Stimulated activated CD4-positive, alpha-beta T cell treated with anti-CD3 and anti-CD28 coated beads, Interleukin-2, amount 100 ng/mL, for 48 hours (primary cell): ENCODE measurements around the gene KAT8.

Source experiments
- DNase-seq, 2 donors: peaks; one replicate each; pipeline ENCODE4 v3.0.0-alpha.2; 2020

KAT8 gene

DNA sequence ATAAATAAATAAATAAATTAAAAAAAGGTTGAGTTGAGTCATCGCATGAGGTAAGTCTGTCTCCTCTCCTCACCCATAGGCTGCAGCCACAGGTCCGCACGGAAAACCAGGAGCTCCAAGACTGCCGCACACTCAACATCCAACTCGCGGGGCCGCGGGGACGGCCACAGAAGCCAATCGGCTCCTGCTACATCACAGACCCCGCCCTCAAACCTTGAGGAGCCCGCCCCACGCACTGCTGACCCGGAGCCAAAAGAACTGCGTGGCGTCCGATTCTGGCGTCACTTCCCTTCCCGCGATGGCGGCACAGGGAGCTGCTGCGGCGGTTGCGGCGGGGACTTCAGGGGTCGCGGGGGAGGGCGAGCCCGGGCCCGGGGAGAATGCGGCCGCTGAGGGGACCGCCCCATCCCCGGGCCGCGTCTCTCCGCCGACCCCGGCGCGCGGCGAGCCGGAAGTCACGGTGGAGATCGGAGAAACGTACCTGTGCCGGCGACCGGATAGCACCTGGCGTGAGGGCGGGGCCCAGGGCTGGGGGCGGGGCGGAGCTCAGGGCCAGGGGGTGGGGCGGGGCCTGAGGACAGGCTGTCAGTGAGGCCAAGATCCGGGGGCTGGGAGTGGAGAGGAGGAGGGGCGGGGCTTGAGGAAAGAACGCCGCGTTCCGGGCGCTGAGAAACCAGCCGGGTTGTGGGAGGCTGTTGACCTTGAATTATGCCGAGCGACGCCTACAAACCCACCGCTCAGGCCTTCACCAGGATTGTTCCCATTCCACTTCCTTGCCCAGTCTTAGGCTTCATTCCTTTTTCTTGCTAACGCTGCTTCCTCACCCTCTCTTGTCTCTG lies at the start of gene KAT8:
KAT8 (plus strand) TSS at position 281 of the 839 bp plus-strand sequence; CDS start at position 299, 18 bp downstream.
- peak; percentile 95 to 96 for DNase-seq

GRCh38 chr16:31071861-31072260 lies 45.6 kb upstream of the KAT8 start:
- DNase-seq = no peak

DNA sequence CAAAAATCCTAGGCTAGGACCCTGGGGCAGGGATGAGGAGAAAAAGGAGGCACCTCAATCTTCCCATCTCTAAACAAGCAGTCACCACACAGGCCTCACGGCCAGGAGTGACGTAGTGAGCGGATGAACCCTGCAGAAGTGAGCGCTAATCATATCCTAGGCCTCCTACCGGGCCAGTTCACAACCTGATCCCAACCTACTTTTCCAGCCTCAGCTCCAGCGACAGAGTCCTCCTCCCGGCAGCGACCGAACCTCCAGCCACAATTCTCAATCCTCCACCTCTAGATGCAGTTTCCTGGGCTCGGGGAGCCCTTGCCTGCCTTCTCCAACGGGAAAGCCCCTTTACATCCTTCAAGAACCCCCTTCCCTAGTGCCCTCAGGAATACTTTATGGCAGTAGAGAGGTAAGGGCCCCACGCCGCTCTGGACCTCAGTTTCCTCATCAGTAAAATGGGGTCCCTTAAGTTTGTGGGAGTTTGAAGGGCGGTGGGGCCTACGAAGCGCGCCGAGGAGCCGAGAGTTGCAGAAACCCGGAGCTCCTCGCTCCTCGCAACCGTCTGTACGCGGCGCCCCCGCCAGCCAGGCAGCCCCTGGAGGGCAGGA lies 44.8 kb upstream of the KAT8 start:
- peak in 1 of 2 donors; percentile 29 for DNase-seq

GRCh38 chr16:31073142-31073969 lies 44.1 kb upstream of the KAT8 start:
- peak; percentile 84 to 85 for DNase-seq

DNA sequence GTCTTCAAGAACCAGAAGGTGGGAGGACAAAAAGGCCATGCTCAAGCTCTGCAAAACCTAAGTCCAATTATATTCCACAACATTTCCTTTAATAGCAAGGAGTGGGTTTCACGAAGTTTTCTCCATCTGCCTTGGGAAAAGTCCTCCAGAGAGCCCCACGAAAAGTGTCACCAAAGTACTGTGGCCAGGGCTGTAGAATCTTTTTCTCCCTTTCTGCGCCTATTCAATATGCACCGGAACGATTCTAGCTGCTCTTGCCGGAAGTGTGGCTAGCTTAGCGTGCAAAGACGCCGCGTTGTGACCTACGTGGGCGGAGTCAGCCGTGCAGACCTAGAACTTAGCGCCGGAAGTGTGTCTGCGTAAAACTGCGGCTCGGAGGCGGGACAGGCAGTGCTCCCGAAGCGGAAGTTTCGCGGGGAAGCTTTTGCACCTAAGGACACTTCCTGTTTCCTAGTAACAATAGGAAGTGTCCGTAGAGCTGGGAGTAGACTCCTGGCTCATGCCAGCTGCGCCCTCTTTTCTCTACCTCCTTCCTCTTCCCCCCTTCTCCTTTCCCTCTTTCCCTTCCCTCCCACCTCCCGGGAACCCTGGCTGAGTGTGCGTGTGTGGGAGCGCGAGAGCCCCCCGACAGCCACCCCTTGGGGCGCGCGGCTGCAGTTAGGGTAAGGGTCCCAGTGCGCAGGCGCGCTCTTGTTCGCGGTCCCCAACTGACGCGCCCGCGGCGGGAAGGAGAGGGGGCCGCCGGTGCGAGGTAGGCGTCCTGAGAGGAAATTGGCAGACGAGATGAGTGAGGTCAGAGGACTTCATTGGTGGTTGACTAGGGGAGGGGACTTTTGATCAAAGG lies 43.3 kb upstream of the KAT8 start, which contains the start of the genes ZNF646 and ZNF668:
ZNF646 (plus strand) TSS at position 453 of the 844 bp plus-strand sequence. CDS start 1,903 bp downstream, outside the sequence.
ZNF668 (minus strand) TSS at position 271 of the 844 bp plus-strand sequence. CDS start 9,781 bp downstream, outside the sequence.
- DNase-seq = peak; percentile 93 to 94

- no peak for DNase-seq
These were observed 42.7 kb upstream of the KAT8 start for GRCh38 chr16:31074814-31075183.

DNA sequence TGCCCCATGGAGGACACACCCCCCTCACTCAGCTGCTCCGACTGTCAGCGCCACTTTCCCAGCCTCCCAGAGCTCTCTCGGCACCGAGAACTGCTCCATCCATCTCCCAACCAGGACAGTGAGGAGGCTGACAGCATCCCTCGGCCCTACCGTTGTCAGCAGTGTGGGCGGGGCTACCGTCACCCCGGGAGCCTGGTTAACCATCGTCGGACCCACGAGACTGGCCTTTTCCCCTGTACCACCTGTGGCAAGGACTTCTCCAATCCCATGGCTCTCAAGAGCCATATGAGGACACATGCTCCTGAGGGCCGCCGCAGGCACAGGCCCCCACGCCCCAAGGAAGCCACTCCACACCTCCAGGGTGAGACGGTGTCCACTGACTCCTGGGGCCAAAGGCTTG lies 41.1 kb upstream of the KAT8 start:
- no peak for DNase-seq

DNA sequence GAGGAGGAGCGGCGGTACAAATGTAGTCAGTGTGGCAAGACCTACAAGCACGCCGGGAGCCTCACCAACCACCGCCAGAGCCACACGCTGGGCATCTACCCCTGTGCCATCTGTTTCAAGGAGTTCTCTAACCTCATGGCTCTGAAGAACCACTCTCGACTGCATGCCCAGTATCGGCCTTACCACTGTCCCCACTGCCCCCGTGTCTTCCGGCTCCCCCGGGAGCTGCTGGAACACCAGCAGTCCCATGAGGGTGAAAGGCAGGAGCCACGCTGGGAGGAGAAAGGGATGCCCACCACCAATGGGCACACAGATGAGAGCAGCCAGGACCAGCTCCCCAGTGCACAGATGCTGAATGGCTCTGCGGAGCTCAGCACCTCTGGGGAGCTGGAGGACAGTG lies 40.4 kb upstream of the KAT8 start:
- DNase-seq = no peak

DNA sequence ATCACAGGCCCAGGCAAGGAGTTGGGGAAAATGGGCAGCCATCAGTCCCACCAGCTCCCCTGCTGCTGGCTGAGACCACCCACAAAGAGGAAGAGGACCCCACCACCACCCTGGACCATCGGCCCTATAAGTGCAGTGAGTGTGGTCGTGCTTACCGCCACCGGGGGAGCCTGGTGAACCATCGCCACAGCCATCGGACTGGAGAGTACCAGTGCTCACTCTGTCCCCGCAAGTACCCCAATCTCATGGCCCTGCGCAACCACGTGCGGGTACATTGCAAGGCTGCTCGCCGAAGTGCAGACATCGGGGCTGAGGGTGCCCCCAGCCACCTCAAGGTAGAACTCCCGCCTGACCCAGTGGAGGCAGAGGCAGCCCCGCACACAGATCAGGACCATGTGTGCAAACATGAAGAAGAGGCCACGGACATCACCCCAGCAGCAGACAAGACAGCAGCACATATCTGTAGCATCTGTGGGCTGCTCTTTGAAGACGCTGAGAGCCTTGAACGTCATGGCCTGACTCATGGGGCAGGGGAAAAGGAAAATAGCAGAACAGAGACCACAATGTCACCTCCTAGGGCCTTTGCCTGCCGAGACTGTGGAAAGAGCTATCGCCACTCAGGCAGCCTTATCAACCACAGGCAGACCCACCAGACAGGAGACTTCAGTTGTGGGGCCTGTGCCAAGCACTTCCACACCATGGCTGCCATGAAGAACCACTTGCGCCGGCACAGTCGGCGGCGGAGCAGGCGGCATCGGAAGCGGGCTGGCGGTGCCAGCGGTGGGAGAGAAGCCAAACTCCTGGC lies 39.7 kb upstream of the KAT8 start:
- DNase-seq = no peak

- DNase-seq = no peak
These were observed 38.7 kb upstream of the KAT8 start for GRCh38 chr16:31078597-31079341.

DNA sequence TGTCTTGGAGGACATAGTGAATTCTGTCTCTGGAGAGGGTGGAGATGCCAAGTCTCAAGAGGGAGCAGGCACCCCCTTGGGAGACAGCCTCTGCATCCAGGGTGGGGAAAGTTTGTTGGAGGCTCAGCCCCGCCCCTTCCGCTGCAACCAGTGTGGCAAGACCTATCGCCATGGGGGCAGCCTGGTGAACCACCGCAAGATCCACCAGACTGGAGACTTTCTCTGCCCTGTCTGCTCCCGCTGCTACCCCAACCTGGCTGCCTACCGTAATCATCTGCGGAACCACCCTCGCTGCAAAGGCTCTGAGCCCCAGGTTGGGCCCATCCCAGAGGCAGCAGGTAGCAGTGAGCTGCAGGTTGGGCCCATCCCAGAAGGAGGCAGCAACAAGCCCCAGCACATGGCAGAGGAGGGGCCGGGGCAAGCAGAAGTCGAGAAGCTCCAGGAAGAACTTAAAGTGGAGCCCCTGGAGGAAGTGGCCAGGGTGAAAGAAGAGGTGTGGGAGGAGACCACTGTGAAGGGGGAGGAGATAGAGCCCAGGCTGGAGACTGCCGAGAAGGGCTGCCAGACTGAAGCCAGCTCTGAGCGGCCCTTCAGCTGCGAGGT lies 38.0 kb upstream of the KAT8 start:
- no peak for DNase-seq

DNA sequence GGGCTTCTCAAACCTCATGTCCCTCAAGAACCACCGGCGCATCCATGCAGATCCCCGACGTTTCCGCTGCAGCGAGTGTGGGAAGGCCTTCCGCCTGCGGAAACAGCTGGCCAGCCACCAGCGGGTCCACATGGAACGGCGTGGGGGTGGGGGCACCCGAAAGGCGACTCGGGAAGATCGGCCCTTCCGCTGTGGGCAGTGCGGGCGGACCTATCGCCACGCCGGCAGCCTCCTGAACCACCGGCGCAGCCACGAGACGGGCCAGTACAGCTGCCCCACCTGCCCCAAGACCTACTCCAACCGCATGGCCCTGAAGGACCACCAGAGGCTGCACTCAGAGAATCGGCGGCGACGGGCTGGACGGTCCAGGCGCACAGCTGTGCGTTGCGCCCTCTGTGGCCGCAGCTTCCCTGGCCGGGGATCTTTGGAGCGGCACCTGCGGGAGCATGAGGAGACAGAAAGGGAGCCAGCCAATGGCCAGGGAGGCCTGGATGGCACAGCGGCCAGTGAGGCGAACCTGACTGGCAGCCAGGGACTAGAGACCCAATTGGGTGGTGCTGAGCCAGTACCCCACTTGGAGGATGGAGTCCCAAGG lies 37.3 kb upstream of the KAT8 start:
- no peak for DNase-seq

- no peak for DNase-seq
These were observed 36.6 kb upstream of the KAT8 start for GRCh38 chr16:31080756-31081419.

DNA sequence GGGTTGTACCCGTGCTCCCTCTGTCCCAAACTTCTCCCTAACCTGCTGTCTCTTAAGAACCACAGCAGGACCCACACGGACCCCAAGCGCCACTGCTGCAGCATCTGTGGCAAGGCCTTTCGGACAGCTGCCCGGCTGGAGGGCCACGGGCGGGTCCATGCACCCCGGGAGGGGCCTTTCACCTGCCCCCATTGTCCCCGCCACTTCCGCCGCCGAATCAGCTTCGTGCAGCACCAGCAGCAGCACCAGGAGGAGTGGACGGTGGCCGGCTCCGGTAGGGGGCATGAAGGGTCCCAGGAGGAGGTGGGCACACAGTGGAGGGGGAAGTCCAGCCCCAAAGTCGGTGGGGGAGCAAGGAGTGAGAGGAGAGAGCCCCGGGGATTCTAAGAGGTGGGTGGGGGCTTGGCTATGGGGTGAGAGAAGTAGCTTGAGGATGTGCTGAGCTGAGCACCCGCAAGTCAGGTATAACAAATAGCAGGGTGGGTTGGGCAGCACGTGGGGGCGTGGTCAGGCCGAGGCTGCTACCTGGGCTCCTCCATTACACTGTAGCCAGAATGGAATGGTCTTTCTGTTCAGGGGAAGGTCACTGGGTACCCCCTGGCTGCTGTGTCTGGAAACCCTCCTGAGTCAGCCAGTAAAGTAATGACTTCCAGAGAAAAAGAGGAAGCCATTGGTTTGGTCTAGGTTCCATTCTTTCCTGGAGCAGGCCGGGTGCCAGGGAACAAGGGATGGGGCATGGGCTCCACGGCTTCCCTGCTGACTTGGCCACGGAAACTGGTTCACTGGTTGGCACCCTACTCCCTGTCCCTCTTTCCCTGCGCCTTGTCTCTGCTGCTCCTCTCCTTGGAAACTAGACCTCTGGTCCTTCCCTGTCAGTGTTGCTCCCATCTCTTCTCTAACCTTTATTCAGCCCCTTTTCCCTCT lies 35.8 kb upstream of the KAT8 start:
- no peak for DNase-seq

GRCh38 chr16:31082368-31083045 lies 35.0 kb upstream of the KAT8 start:
- no peak for DNase-seq

GRCh38 chr16:31083081-31083480 lies 34.4 kb upstream of the KAT8 start:
- no peak for DNase-seq

DNA sequence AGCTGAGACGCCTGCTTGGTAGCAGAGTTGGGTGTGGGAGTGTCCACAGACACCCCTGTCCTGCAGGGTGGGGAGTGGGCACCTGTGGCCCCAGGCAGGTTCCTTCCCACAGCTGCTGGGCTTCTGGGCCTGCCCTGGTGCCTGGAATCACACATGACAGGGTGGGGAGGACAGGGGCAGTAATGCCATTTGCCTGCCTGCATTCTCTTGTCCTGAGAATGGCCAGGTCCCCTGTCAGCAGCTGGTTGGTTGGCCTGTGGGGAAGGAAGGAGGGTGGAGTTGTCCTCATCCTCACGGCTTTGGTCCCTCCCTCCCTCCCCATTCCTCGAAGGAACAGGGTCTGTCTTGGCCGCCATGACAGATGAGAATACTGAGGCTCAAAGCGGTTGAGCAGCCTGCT lies 33.9 kb upstream of the KAT8 start:
- DNase-seq = no peak

- no peak for DNase-seq
These were observed 33.5 kb upstream of the KAT8 start for GRCh38 chr16:31083981-31084380.
